GM23338 (cell line): ENCODE data around the gene FAM83C.

Experiments
- CREB1 ChIP-seq: fragments of 250-450 bp; sonication (Bioruptor Pico); IDR thresholded peaks from 2 replicates; pipeline ENCODE4 v1.5.0; 2020; ENCODE audit warnings: low read depth, mild to moderate bottlenecking, moderate library complexity
- CTCF ChIP-seq, 2 experiments: fragments of 200-600 bp in 1 of 2; sonication (generic) in 1 of 2; conservative IDR thresholded peaks; 2 replicates each; pipeline versions ENCODE4 v1.5.1 to v1.6.1; 2016 to 2017; ENCODE audit warnings: antibody characterized with exemption in 2 of 2, low read depth in 2 of 2, mild to moderate bottlenecking in 2 of 2, moderate library complexity in 1 of 2
- EZH2 ChIP-seq: fragments of 200-600 bp; sonication (generic); IDR thresholded peaks from one replicate; pipeline ENCODE4 v1.8.0; 2017; ENCODE audit warnings: antibody characterized with exemption, mild to moderate bottlenecking, low read depth; ENCODE audit not compliant: unreplicated experiment
- EZH2phosphoT487 ChIP-seq: fragments of 200-600 bp; sonication (generic); IDR thresholded peaks from one replicate; pipeline ENCODE4 v1.8.1; 2018; ENCODE audit warnings: antibody characterized with exemption; ENCODE audit not compliant: unreplicated experiment
- JUNB ChIP-seq: IDR thresholded peaks from one replicate; pipeline ENCODE4 v1.6.1; 2016; ENCODE audit warnings: antibody characterized with exemption; ENCODE audit not compliant: unreplicated experiment
- NANOG ChIP-seq: IDR thresholded peaks from 2 replicates; pipeline ENCODE4 v1.6.1; 2016; ENCODE audit warnings: antibody characterized with exemption, borderline replicate concordance
- POLR2AphosphoS5 ChIP-seq: IDR thresholded peaks from 2 replicates; pipeline ENCODE4 v1.6.1; 2016; ENCODE audit warnings: antibody characterized with exemption, low read depth
- REST ChIP-seq: IDR thresholded peaks from one replicate; pipeline ENCODE4 v1.6.1; 2018; ENCODE audit warnings: antibody characterized with exemption; ENCODE audit not compliant: unreplicated experiment
- ZNF114 ChIP-seq: fragments of 250-450 bp; sonication (Bioruptor Pico); IDR thresholded peaks from 2 replicates; pipeline ENCODE4 v1.5.0; 2020; ENCODE audit warnings: mild to moderate bottlenecking, moderate library complexity

GRCh38 chr20:35264755-35265154 lies 27.5 kb downstream of the FAM83C start:
- TF ChIP-seq CTCF (conservative IDR thresholded peaks at IDR 0.05; ENCODE audit: low read depth in 2 of 2) (peak; percentile 48 to 83), EZH2 (no peak), POLR2AphosphoS5 (no peak), EZH2phosphoT487 (no peak), JUNB (no peak), NANOG (no peak), CREB1 (CRISPR knock-in tag) (no peak), ZNF114 (CRISPR knock-in tag) (no peak), REST (no peak)
